GM12891 (cell line): ENCODE results near the gene MGAT3.

Experiments used
- POLR2A ChIP-seq: IDR thresholded peaks from 2 replicates; pipeline ENCODE4 v1.6.1; 2011; ENCODE audit warnings: low read depth, low read length, control low read depth
- TAF1 ChIP-seq: IDR thresholded peaks from 2 replicates; pipeline ENCODE4 v1.6.1; 2011; ENCODE audit warnings: low read depth, low read length, control low read depth

GRCh38 chr22:39488563-39489083 lies 31.8 kb downstream of the MGAT3 start:
- TF ChIP-seq POLR2A, result no peak
- no peak for TF ChIP-seq TAF1
